PFSK-1 (cell line): ENCODE measurements around the gene ITIH5.

Experiments
- FOXP2 ChIP-seq: optimal IDR thresholded peaks from 2 replicates; pipeline ENCODE3; 2011; ENCODE audit warnings: borderline replicate concordance, control low read depth, inconsistent platforms; ENCODE audit not compliant: insufficient read depth; ENCODE audit errors: extremely low read length, extremely low read depth
- POLR2AphosphoS5 ChIP-seq: IDR thresholded peaks from 2 replicates; pipeline ENCODE4 v1.6.1; 2012; ENCODE audit warnings: low read depth, mild to moderate bottlenecking, control low read depth, low read length, moderate library complexity
- REST ChIP-seq, 2 experiments: IDR thresholded peaks; 2 replicates each; pipeline versions ENCODE4 v1.6.1 to v1.8.0; 2011 to 2012; ENCODE audit warnings: low read depth in 2 of 2, low read length in 2 of 2, control low read depth in 1 of 2, inconsistent platforms in 1 of 2, mild to moderate bottlenecking in 1 of 2, moderate library complexity in 1 of 2; ENCODE audit not compliant: insufficient read depth in 1 of 2
- SIN3A ChIP-seq: IDR thresholded peaks from 2 replicates; pipeline ENCODE4 v1.6.1; 2012; ENCODE audit warnings: mild to moderate bottlenecking, low read length, moderate library complexity, borderline replicate concordance; ENCODE audit not compliant: insufficient read depth
- TAF1 ChIP-seq: IDR thresholded peaks from 2 replicates; pipeline ENCODE4 v1.6.1; 2012; ENCODE audit warnings: low read length, control low read depth, borderline replicate concordance; ENCODE audit not compliant: insufficient read depth

- TF ChIP-seq POLR2AphosphoS5 (no peak), REST (IDR thresholded peaks at IDR 0.05; ENCODE audit: insufficient read depth in 1 of 2, low read depth in 2 of 2, low read length in 2 of 2) (no peak), SIN3A (no peak), TAF1 (no peak), FOXP2 (no peak)
Measured at GRCh38 chr10:7601023-7601656, 65.6 kb downstream of the ITIH5 start.
